ENCODE results near the gene IFFO2. TPM values are rescaled to one million over a fixed set of nuclear protein-coding genes. Genes with fewer than 3 reads are reported as not detected.

The IFFO2 gene
- total and polyA plus RNA-seq, 2 of the 13 experiments (the other 11 are each of a cell fraction or from before 2014, with no cell fraction given), result 7.3 to 16.7 TPM

GRCh38 chr1:18902523-18903290, 53.8 kb downstream of the IFFO2 start, which contains the start of gene ALDH4A1 (continued):
- TF ChIP-seq PRDM15 (CRISPR knock-in tag; IDR thresholded peaks at IDR 0.05) (no peak), ZNF143 (CRISPR knock-in tag; IDR thresholded peaks at IDR 0.05) (no peak), MAFG (CRISPR knock-in tag; IDR thresholded peaks at IDR 0.05) (no peak), NFKBIZ (CRISPR knock-in tag; IDR thresholded peaks at IDR 0.05) (no peak; the same call in 1 of the 2 replicates), BHLHE40 (IDR thresholded peaks at IDR 0.05; ENCODE audit: low read length) (peak; percentile 95), ZNF354B (CRISPR knock-in tag; IDR thresholded peaks at IDR 0.05) (no peak), SNRNP70 (IDR thresholded peaks at IDR 0.05; ENCODE audit: low read depth, low read length) (no peak), NCOA1 (CRISPR knock-in tag; IDR thresholded peaks at IDR 0.05) (no peak), ZNF264 (CRISPR knock-in tag; IDR thresholded peaks at IDR 0.05) (peak; percentile 74; the same call in 1 of the 2 replicates), YEATS4 (CRISPR knock-in tag; IDR thresholded peaks at IDR 0.05; ENCODE audit: borderline replicate concordance) (peak; percentile 60; the same call in 1 of the 2 replicates), FUBP1 (CRISPR knock-in tag; IDR thresholded peaks at IDR 0.05; ENCODE audit: borderline replicate concordance) (no peak), ZNF501 (CRISPR knock-in tag; IDR thresholded peaks at IDR 0.05) (peak; percentile 12; the same call in 1 of the 2 replicates), RARG (CRISPR knock-in tag; IDR thresholded peaks at IDR 0.05; ENCODE audit: low read depth) (no peak), NKX3-1 (CRISPR knock-in tag; IDR thresholded peaks at IDR 0.05) (no peak), CREB3 (CRISPR knock-in tag; IDR thresholded peaks at IDR 0.05) (no peak), HDAC1 (CRISPR knock-in tag; IDR thresholded peaks at IDR 0.05) (peak; percentile 89), IKZF4 (CRISPR knock-in tag; IDR thresholded peaks at IDR 0.05; ENCODE audit: borderline replicate concordance, low read depth, not compliant biosample characterization) (peak; percentile 10)
- TF ChIP-seq, protein P1, sequence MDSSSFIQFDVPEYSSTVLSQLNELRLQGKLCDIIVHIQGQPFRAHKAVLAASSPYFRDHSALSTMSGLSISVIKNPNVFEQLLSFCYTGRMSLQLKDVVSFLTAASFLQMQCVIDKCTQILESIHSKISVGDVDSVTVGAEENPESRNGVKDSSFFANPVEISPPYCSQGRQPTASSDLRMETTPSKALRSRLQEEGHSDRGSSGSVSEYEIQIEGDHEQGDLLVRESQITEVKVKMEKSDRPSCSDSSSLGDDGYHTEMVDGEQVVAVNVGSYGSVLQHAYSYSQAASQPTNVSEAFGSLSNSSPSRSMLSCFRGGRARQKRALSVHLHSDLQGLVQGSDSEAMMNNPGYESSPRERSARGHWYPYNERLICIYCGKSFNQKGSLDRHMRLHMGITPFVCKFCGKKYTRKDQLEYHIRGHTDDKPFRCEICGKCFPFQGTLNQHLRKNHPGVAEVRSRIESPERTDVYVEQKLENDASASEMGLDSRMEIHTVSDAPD (CRISPR knock-in tag; IDR thresholded peaks at IDR 0.05), result no peak
- TF ChIP-seq, protein P2, sequence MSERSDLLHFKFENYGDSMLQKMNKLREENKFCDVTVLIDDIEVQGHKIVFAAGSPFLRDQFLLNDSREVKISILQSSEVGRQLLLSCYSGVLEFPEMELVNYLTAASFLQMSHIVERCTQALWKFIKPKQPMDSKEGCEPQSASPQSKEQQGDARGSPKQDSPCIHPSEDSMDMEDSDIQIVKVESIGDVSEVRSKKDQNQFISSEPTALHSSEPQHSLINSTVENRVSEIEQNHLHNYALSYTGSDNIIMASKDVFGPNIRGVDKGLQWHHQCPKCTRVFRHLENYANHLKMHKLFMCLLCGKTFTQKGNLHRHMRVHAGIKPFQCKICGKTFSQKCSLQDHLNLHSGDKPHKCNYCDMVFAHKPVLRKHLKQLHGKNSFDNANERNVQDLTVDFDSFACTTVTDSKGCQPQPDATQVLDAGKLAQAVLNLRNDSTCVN (CRISPR knock-in tag; IDR thresholded peaks at IDR 0.05; ENCODE audit: borderline replicate concordance), result no peak; the same call in 1 of the 2 replicates
